Neutrophil (primary cell): Measurements from ENCODE around the gene CPPED1.

Experiments used
- H3K27ac ChIP-seq: fragments of 200-600 bp; sonication (generic); 2 replicates; pipeline ENCODE4 v1.5.1; 2016; ENCODE audit warnings: mild to moderate bottlenecking, moderate library complexity
- H3K27me3 ChIP-seq: fragments of 200-600 bp; sonication (generic); 2 replicates; pipeline ENCODE4 v1.6.0; 2016; ENCODE audit warnings: mild to moderate bottlenecking
- H3K36me3 ChIP-seq: fragments of 200-600 bp; sonication (generic); 2 replicates; pipeline ENCODE4 v1.5.1; 2017
- H3K4me1 ChIP-seq, 2 experiments: fragments of 200-600 bp in 1 of 2; sonication (generic) in 1 of 2; 1 replicate in 1 of 2; 2 replicates in 1 of 2; pipeline versions ENCODE4 v1.5.1 to v1.6.1; 2013 to 2016; ENCODE audit warnings: low read depth in 1 of 2, low read length in 1 of 2, mild to moderate bottlenecking in 1 of 2, moderate library complexity in 1 of 2; ENCODE audit not compliant: control insufficient read depth in 1 of 2, insufficient read depth in 1 of 2
- H3K4me3 ChIP-seq, 2 experiments: fragments of 200-600 bp in 1 of 2; sonication (generic) in 1 of 2; 1 replicate in 1 of 2; 2 replicates in 1 of 2; pipeline ENCODE4 v1.5.1; 2013 to 2016; ENCODE audit warnings: low read depth in 1 of 2, low read length in 1 of 2, mild to moderate bottlenecking in 1 of 2, moderate library complexity in 1 of 2
- H3K9me3 ChIP-seq: fragments of 200-600 bp; sonication (generic); 2 replicates; pipeline ENCODE4 v1.5.1; 2016
- TF ChIP-seq, protein P1 (sequence below): fragments of 200-600 bp; sonication (generic); IDR thresholded peaks from 2 replicates; pipeline ENCODE4 v1.5.1; 2016; ENCODE audit warnings: antibody characterized with exemption

Gene CPPED1

DNA sequence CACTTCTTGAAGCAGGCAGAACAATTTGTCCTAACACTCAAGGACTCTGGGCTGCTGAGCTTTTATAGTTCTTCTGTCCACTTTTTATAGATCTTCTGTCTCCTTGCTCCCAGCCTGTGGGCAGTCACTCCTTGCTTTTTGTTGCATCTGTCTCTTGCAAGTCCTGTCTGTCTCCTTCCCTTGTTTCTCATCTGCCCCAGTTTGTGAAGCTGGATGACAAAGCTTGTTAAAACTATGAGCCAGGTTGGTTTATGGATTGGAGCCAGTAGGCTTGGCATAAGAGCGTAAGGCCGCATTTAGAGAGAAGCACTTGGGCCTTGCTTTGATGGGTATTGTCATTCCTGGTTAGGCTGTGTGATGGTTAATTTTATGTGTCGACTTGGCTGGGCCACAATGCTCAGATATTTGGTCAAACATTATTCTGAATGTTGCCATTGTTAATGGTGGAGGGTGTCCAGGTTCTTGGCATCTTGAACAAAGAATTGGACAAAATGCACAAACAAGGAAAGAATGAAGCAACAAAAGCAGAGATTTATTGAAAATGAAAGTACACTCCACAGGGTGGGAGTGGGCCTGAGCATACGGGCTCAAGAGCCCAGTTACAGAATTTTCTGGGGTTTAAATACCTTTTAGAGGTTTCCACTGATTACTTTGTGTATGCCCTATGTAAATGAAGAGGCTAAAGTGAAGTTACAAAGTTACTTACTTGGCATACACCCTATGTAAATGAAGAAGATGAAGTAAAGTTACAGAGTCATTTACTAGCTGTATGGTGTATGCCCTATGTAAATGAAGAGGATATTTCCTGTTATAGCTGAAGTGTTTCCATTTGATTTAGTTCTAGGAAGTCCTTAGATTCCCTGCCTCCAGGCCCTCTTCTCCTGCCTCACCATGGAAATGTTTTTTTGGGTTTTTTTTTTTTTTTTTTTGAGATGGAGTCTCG lies 8.0 kb upstream of the CPPED1 start:
- Histone ChIP-seq H3K27ac (no peak overlapping the region), H3K4me3 (no peak overlapping the region), H3K9me3 (no peaks in the 10 kb centered on the region), H3K4me1 (peaks cover 27 to 35% of the 10 kb centered on the region in 2 experiments), H3K36me3 (no peaks in the 10 kb centered on the region), H3K27me3 (no peaks in the 10 kb centered on the region)
- TF ChIP-seq, protein P1, sequence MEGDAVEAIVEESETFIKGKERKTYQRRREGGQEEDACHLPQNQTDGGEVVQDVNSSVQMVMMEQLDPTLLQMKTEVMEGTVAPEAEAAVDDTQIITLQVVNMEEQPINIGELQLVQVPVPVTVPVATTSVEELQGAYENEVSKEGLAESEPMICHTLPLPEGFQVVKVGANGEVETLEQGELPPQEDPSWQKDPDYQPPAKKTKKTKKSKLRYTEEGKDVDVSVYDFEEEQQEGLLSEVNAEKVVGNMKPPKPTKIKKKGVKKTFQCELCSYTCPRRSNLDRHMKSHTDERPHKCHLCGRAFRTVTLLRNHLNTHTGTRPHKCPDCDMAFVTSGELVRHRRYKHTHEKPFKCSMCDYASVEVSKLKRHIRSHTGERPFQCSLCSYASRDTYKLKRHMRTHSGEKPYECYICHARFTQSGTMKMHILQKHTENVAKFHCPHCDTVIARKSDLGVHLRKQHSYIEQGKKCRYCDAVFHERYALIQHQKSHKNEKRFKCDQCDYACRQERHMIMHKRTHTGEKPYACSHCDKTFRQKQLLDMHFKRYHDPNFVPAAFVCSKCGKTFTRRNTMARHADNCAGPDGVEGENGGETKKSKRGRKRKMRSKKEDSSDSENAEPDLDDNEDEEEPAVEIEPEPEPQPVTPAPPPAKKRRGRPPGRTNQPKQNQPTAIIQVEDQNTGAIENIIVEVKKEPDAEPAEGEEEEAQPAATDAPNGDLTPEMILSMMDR, result no peak

DNA sequence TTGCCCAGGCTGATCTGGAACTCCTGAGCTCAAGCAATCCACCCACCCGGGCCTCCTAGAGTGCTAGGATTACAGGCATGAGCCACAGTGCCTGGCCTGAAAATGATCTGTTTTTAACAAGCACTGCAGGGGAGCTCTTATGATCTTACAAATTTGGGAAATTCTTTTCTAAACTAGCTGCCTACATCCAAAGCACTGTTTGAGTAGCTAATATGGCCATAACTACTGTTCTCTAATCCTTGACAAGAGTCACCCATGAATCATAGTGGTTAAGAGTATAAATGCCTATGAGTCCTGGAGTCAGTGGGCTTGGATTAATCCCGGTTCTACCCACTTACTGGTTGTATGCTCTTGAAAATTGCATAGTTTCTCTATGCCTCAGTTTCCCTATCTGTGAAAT lies 1.4 kb upstream of the CPPED1 start:
- TF ChIP-seq, protein P1, result no peak
- Histone ChIP-seq H3K4me3 (no peak overlapping the region), H3K27ac (no peak overlapping the region)

DNA sequence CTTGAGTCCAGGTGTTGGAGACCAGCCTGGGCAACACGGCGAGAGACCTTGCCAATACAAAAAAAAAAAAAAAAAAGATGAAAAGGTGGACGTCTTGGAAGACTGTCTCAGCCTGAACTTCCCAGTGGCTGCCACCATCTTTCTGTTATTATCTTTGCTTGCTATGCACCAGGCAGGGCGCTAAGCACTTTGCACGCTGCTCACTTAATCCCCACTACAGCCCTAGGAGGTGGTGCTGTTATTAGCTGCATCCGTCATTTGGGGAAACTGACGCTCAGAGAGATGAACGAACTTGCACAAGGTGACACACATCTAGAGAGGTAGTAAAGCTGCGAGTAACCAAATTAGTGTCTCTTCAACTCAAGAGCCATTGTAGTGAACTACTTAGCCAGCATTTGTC lies 708 bp upstream of the CPPED1 start:
- peaks cover 42 to 45% of the 10 kb centered on the region in 2 experiments for H3K4me1 ChIP-seq
- TF ChIP-seq, protein P1, result no peak
- no peaks in the 10 kb centered on the region for H3K9me3 ChIP-seq
- no peak overlapping the region for H3K27ac ChIP-seq
- no peaks in the 10 kb centered on the region for H3K27me3 ChIP-seq
- H3K4me3 ChIP-seq, result peak overlapping the region; percentile 96 to 100
- peaks cover 7% of the 10 kb centered on the region for H3K36me3 ChIP-seq

More for the DNA sequence above, 1.4 kb upstream of the CPPED1 start:
- H3K9me3 ChIP-seq, result no peaks in the 10 kb centered on the region
- peaks cover 35 to 39% of the 10 kb centered on the region in 2 experiments for H3K4me1 ChIP-seq
- H3K36me3 ChIP-seq, result peaks cover under 1% of the 10 kb centered on the region
- H3K27me3 ChIP-seq, result no peaks in the 10 kb centered on the region

DNA sequence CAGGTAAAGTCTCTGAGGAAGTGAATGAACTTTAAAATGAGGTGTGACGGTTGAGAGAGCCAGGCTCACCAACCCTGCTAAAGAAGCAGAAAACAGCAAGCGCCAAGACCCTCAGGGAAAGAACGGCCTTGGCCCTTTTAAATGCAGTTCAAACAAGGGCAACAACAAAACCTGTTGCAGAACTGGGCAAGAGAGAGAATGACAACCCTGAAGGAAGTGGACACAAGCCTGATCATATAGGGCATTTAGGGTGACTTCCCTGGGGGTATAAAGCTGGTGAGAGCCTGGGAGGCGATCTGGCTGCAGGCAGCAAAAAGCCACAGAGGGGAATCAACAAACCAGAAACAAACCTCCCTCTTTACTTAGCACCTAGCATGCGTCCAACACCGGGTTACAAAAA lies 1.0 kb downstream of the CPPED1 start:
- Histone ChIP-seq H3K27me3 (no peaks in the 10 kb centered on the region), H3K27ac (peak overlapping the region; percentile 98), H3K4me1 (peaks cover 59% of the 10 kb centered on the region in 2 experiments), H3K36me3 (peaks cover 12% of the 10 kb centered on the region), H3K4me3 (peak overlapping the region; percentile 96 to 100), H3K9me3 (no peaks in the 10 kb centered on the region)
- TF ChIP-seq, protein P1, result no peak

DNA sequence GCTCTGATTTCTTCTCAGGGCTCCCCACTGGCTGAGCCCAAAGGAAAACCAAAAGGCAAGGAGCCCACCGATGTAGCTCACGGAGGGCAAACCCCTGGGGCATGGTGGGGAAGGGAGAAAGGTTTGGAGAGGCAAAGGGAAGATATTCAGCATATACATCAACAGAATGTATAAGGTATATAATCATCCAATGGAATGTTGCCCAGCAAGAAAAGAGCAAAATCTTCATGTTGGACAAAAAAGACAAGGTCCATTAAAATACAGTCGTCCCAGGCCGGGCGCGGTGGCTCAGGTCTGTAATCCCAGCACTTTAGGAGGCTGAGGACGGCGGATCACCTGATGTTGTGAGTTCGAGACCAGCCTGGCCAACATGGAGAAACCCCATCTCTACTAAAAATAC lies 1.6 kb downstream of the CPPED1 start:
- Histone ChIP-seq H3K27ac (peak overlapping the region; percentile 98), H3K9me3 (no peaks in the 10 kb centered on the region), H3K27me3 (no peaks in the 10 kb centered on the region), H3K36me3 (peaks cover 16% of the 10 kb centered on the region), H3K4me1 (peaks cover 63 to 65% of the 10 kb centered on the region in 2 experiments), H3K4me3 (peak overlapping the region; percentile 96 to 100)
- TF ChIP-seq, protein P1, result no peak
